Stimulated activated CD4-positive, alpha-beta T cell treated with anti-CD3 and anti-CD28 coated beads, TNF-alpha, amount 100 ng/mL, for 4 hours (primary cell): ENCODE results near the gene MARCHF9.
"Not testable (repeated sequence)": the region's sequence is repeated elsewhere in the genome, so short reads cannot be mapped to it uniquely, and the experiment has no call there.

Experiments
- DNase-seq, 3 experiments: peaks; one replicate each; pipeline ENCODE4 v3.0.0-alpha.2; 2020; ENCODE audit warnings: low read depth in 3 of 3

MARCHF9 gene

DNA sequence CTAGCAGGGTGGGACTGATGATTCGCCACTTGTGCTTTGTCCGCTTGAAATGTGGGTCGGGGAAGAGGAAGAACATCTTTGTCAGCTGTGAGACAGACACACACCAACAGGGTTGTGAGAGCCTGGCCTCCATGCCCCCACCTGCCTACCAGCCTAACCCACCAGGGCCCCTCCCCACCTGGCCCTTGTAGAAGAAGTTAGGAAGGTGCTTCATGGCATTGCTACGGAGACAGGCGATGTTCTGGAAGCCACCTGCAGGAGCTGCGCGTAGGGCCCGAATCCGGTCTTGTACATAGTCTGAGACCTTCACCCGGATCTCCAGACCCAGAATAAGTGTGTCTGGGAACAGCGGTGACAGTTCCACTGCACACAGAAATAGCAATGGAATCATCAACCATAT, 14.7 kb downstream of the MARCHF9 start:
- no peak for DNase-seq

DNA sequence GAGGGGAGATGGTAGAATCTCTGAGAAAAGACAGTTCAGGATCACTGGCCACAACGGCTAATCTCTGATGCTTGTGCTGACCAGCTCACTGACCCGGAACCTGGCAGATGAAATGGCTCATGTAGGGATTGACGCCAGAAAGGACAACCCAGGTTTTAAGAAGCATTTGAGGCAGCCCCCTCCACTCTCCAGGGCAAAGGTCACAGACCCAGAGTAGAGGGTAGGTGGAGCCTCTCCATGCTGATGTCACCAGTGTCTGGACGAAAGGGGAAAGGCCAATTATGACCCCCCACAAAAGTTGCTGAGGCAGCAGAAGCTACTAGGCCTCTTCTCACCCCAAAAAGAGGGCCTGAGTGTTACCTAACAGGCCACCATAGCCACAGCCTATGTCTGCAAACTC, 15.8 kb downstream of the MARCHF9 start:
- no peak for DNase-seq

DNA sequence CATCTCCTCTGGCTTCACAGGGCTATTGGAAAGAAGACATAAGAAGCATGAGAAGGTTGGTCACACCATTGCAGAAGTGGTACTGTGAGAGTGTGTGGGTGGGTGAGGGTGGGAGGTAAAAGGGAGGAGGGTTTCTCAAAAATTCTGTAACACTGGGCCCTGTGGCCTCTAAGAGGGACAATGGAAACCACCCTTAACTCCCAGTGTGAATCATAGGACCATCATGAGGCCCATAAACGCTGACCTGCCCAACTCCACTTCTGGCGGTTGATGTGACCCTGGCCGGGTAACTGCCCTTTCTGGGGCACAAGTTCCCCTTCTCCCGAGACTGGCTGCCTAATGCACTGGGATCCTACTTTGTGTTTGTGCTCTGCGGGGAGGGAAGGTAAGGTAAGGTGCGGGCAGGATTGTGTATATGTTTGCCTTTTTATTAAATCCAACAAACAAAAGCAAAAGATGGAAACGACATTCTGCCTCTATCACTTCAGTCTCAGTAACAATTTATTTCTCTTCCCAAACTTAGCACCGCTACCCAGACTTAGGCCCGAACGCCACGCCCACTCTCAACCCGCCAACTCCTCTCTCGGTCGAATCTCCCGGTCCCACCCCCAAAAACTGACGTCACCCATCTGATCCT, 16.5 kb downstream of the MARCHF9 start:
- DNase-seq = peak; percentile 85

DNA sequence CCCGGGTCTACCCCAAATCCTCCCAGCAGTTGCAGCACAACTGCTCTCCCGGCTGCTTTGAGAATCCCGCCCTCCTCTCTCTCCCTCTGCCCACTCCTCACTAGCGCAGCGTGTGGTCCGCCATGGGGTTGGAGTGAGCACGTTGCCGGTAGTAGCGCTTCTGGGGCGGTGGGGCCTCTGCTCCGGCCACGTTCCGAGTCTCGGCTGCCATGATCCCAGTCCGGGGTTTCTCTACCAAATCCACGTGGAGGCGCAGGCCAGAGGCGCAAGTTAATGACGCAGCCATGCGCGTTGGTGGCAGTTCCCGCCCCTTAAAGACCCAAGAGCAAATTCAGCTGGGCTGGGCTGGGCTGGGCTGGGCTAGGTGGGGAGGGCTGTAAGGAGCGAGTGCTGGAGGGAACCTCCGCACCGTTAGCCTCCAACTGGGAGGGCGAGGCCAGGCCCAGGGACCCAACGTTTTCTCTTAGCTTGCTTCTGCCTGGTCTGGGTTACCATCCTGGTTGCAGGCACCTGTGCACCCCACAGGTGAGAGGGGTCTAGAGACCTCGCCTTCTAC, 17.0 kb downstream of the MARCHF9 start, which contains the start of gene METTL1:
METTL1 (minus strand) TSS at position 233 of the 556 bp plus-strand sequence; CDS start at position 211, 22 bp downstream.
- peak; percentile 84 to 92 (median 87) for DNase-seq

DNA sequence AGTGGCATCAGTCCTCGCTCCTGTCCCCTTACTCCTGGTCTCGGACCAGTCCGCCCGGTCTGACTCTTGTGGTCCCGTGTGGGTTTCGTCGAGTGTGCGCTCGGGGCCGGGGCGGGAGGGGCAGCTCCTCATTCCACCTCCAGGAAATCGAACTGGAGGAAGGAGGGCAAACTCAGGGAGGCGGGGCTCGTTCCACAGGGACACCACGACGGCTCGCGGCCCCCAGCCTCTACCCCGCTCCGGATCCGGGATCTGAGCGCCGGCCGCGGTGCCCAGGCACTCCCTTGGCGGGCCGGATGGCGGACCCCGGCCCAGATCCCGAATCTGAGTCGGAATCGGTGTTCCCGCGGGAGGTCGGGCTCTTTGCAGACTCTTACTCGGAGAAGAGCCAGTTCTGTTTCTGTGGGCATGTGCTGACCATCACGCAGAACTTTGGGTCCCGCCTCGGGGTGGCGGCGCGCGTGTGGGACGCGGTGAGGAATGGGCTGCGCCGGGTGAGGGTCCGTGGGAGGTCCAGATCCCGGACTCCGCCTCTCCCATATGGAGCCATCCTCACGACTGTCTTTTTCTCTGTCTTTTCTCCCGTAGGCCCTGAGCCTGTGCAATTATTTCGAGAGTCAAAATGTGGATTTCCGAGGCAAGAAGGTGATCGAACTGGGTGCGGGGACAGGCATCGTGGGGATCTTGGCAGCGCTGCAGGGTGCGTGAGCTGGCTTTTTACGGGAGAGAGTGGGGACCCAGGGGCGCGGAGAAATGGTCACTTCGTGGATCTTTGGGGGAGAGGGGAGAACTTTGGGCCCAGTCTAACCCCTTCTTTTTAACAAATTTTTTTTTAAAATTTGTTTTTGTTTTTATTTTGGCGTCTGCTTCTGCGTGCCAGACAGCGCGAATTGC, 17.8 kb downstream of the MARCHF9 start, which contains the start of gene EEF1AKMT3:
EEF1AKMT3 (plus strand) TSS at position 186 of the 894 bp plus-strand sequence; CDS start at position 297, 111 bp downstream.
- no peak for DNase-seq

DNA sequence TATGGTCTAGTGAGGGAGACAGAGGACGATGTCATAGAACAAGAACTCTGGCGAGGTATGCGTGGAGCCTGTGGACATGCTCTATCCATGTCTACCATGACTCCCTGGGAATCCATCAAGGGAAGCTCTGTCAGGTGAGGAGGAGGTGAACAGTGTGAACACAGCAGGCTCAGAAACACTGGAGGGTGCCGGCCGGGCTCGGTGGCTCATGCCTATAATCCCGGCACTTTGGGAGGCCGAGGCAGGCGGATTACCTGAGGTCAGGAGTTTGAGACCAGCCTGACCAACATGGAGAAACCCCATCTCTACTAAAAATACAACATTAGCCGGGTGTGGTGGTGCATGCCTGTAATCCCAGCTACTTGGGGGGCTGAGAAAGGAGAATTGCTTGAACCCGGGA, 19.7 kb downstream of the MARCHF9 start:
- DNase-seq = not testable (repeated sequence)

DNA sequence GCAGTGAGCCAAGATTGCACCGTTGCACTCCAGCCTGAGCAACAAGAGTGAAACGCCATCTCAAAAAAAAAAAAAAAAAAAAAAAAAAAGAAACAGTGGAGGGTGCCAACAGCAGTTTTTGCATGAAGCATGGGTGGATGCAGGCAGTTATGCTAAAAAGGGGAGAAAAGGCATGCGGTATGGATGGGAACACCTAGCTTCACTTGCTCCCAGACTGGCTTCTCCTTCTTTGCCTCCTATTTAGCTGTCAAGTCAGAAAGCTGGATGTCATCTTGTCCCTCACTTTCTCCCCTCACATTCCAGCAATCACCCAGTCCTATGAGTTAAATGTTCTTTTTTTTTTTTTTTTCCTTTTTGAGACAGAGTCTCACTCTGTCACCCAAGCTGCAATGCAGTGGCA, 20.1 kb downstream of the MARCHF9 start:
- DNase-seq = no peak

DNA sequence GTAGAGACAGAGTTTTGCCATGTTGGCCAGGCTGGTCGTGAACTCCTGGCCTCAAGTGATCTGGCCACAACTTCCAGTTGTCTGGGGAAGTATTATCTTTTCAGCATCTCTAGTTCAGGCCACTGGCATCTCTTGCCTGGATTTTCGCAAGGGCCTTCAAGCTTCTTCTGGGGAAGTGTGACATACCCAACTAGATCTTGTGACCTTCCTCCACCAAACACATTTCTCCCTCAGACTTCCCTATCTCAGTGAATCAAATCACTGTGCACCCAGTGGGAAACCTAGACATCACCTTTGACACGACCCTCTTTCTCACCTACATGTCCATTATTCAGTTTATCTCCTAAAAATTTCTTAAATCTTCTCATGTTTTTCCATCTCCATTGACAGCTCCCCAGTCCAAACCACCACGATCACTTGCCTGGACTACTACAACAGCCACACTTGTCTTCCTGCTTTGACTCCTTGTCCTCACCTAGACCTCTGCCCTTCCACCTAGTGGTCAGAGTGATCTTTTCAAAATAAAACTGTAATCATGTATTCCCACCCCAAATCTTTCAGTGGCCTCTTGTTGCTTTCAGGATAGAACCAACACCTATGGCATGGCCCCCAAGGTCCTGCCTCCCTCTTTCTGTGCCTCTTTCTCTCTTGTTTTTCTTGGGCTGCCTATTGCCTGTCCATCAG, 20.8 kb downstream of the MARCHF9 start:
- DNase-seq = no peak

DNA sequence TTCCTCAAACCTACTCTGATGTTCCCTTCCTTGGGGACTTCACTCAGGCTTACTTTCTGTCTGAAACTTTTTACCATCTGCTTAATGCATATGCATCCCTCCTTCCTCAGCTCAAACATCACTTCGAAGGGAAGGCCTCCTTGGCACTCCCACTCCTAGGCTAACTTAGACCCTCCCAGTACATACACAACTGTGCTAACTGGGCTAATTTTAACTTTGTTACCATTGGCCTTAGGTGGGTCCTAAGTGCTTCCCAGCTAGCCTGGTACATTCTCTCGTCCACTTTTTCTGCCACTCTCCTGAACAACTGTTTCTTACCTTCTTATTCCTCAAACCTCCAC, 21.3 kb downstream of the MARCHF9 start:
- no peak for DNase-seq

DNA sequence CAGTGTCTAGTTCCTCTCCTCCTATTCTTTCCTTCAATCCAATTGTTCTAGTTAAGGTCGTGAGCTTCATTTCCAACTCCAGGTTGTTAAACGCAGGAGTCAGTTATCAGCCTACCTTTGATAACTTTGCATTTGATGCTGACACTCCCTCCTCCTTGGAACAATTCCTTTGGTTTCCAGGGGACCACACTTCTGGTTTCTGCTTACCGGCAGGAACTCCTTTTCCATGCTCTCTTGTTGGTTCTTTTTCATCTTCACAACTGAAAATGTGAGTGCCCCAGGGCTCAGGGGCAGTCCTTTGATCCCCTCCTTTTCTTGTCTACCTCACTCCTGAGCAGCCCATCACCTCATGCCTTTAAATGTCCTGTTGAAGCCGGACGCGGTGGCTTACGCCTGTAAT, 22.5 kb downstream of the MARCHF9 start:
- DNase-seq = no peak

DNA sequence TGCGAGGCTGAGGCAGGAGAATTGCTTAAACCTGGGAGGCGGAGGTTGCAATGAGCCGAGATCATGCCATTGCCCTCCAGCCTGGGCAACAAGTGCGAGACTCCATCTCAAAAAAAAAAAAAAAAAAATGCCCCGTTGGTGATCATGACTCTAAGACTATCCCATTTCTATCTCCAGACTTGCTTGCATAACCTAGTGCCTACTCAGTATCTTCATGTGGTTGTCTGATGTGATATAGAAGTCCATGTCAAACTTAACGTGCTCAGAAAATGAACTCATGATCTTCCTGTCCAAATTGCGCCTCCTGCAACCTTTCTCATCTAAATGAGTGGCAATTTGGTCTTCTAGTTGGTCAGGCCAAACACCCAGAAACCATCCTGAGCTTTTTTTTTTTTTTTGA, 23.0 kb downstream of the MARCHF9 start:
- no peak for DNase-seq

DNA sequence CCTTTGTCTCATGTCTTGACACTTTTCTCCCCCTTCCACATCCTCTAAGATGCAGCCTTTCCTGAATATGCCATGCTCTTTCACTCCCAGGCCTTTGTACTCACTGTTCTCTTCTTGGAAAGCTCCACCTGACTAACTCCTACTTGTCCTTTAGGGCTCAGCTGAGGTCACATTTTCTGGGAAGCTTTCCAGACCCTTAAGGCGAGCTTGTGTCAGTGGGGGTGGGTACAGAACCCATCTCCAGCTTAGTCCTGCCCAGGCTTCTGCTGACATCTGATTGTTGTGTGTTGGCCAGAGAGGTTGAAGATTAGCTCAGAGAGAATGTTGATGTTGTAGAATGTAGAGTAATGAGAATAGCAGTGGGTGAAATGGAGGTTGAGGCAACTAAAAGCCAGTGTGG, 24.8 kb downstream of the MARCHF9 start:
- DNase-seq = no peak

DNA sequence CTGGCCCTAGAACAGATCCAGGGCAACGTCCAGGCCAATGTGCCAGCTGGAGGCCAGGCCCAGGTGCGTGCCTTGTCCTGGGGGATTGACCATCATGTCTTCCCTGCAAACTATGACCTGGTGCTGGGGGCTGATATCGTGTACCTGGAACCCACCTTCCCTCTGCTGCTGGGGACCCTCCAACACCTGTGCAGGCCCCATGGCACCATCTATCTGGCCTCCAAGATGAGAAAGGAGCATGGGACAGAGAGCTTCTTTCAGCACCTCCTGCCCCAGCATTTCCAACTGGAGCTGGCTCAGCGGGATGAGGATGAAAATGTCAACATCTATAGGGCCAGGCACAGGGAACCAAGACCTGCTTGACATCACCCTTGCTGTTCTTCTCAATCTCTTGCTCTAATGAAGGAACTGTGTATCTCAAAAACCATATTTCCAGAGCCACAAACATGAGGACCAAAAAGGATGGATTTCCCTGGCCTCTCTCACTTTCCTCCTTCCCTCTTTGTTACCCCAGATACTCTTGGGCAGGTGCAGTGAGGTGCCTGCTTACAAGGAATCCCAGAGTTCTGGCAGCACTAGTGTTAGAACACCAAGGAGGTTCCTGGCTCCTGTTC, 25.5 kb downstream of the MARCHF9 start:
- no peak for DNase-seq

DNA sequence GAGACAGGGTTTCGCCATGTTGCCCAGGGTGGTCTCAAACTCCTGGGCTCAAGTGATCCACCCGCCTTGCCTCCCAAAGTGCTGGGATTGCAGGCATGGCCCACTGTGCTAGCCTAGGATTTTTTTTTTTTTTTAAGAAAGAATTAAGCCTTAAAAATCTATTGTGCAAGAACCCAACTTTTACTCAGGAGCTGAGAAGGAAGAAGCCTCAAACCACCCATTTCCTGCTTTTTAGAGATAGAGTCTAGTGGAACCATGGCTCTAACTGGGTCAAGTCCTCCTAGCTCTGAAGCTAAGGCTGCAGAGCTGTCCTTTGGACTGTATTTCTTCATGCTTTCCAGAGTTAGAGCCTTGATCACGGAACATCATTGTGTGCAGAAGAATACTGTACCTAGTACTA, 26.3 kb downstream of the MARCHF9 start:
- no peak for DNase-seq

DNA sequence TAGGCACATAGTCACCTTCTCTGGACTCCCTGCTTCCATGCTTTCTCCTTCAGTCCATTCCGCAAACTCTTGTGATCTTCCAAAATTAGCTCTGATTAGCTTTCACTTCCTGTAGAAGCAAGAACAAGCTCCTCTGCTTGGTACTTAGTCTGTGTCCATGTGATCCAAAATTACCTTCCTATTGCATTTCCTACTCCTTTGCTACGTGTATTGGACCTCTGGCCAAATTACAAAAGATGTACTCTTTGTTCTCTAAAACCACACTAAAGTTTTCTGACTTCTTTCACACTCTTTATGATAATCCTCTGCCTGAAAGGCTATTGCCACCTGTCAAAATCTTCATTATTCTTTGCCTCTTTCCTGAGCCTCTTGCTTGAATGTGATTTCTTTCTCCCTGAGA, 26.9 kb downstream of the MARCHF9 start:
- no peak for DNase-seq

DNA sequence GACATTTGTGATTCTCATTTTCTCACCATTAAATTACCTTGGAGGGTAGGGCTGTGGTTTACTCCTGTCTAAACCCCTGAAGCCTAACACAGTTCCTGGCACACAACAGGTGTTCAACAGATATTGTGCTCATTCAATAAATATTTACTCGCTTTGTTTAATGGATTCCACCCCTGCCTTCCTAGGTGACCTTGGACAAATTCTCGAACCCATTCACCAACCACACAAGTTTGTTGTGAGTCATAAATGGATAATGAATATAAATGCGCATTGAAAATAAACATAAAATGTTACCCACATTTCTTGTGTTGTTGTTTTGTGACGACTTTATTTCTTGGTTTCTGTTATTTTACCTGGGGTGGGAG, 27.3 kb downstream of the MARCHF9 start:
- no peak for DNase-seq

DNA sequence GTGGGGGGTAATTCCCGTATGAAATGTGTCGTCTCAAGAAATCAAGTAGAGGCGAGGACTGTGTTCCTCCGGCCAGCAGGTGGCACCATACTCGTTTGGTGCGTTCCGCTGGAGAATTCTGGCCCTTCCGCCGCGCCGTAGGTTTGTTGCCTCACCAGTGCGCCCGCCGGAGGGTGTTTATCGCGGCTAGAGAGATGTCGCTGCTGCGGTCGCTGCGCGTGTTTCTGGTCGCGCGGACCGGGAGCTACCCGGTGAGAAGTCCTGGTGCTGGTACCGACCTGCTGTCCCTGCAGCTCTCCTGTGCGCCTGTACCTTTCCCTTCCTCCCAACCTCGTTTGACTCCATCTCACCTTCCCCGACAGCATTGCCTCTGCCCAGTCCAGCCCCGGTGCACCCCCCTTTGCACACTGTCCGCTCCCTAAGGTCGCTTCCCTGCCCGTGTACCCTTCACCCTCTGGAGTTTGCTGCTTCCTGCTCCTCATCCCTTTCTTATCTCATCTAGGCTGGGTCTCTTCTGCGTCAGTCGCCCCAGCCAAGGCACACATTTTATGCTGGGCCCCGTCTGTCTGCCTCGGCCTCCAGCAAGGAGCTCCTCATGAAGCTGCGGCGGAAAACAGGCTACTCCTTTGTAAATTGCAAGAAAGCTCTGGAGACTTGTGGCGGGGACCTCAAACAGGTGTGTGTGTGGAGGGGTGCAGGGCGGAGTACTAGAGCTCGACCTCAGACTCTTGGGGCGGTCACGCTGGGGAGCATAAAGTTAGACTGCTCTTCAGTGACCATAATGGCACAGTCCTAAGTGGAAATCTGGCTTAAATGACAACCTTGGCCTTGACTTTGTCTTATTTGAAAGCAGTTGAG, 27.9 kb downstream of the MARCHF9 start, which contains the start of gene TSFM:
TSFM (plus strand) TSS at position 180 of the 858 bp plus-strand sequence; CDS start at position 195, 15 bp downstream.
- DNase-seq = peak; percentile 92 to 97 (median 93)

DNA sequence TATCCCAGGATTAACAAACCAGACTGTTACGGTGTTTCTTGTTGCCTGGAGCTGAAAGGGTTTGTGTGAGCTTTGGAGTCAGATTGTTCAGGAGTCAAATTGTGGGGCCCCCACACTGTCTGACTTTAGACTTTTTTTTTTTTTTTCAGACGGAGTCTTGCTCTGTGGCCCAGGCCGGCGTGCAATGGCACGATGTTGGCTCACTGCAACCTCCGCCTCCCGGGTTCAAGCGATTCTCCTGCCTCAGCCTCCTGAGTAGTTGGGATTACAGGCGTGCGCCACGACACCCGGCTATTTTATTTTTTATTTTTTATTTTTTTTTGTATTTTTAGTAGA, 28.5 kb downstream of the MARCHF9 start:
- DNase-seq = no peak

DNA sequence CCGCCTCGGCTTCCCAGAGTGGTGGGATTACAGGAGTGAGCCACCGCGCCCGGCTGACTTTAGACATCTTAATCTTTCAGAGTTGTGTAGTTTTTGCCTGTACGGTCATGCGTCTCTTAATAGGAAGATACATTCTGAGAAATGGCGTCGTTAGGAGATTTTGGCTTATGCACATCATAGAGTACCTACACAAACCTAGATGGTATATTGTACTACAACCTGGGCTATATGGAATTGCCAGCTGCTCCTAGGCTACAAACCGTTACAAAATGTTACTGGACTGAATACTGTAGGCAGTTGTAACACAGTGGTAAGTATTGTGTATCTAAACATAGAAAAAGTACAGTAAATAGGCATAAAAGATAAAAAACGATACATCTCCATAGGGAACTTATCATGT, 29.0 kb downstream of the MARCHF9 start:
- DNase-seq = no peak

DNA sequence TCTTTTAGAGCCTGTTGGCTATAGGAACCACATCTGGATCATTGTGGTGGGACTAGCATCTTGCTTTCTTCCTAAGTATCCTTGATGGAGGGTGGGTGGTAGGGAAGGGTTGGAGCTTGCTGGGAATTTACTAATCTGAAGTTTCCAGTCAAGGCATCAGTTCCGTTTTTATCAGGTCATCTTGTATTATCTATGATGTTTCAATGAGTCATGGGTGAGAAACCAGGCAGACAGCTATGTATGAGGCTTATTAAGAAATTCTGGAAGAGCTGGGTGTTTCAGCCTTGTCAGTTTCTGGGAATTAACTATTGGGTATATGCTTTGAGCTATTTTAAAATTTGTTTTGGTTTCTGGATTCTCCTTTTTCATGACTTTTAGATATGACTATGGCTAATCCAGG, 39.0 kb downstream of the MARCHF9 start:
- no peak for DNase-seq

DNA sequence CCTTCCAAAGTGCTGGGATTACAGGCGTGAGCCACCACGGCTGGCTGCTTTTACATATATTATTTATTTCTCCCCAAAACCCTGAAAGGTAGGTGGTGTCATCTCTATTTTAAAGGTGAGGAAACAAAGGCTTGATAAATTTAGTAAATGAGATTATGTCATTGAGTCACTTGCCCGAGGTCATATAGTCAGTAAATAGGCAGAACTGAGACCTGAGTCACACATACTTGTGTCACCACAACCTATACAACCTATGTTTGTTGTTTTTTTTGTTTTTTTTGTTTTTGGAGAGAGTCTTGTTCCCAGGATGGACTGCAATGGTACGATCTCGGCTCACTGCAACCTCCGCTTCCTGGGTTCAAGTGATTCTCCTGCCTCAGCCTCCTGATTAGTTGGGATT, 40.5 kb downstream of the MARCHF9 start:
- no peak for DNase-seq
